WERI-Rb-1 (cell line): ENCODE results near the gene CD8A.

Experiments used
- DNase-seq: peaks from one replicate; pipeline ENCODE4 v3.0.0-alpha.2; 2020
- H3K27ac ChIP-seq: fragments of 250-450 bp; sonication (Bioruptor Pico); 2 replicates; pipeline ENCODE4 v1.5.1; 2020; ENCODE audit warnings: mild to moderate bottlenecking, moderate library complexity
- H3K27me3 ChIP-seq: fragments of 250-450 bp; sonication (Bioruptor Pico); 2 replicates; pipeline ENCODE4 v1.5.1; 2021; ENCODE audit warnings: mild to moderate bottlenecking, low read depth, moderate library complexity; ENCODE audit not compliant: insufficient read depth, severe bottlenecking
- H3K36me3 ChIP-seq: fragments of 250-450 bp; sonication (Bioruptor Pico); 2 replicates; pipeline ENCODE4 v1.5.1; 2020; ENCODE audit warnings: mild to moderate bottlenecking, moderate library complexity
- H3K4me3 ChIP-seq: 2 replicates; pipeline ENCODE4 v1.5.1; 2011; ENCODE audit warnings: low read depth, mild to moderate bottlenecking, control low read depth, low read length
- H3K9me3 ChIP-seq: fragments of 250-450 bp; sonication (Bioruptor Pico); 2 replicates; pipeline ENCODE4 v1.5.1; 2021; ENCODE audit warnings: mild to moderate bottlenecking, moderate library complexity; ENCODE audit not compliant: severe bottlenecking
- TF ChIP-seq, protein P1 (sequence below): IDR thresholded peaks from 2 replicates; pipeline ENCODE4 v1.5.1; 2011; ENCODE audit warnings: low read depth, mild to moderate bottlenecking, control low read depth, inconsistent platforms, low read length

Gene CD8A

DNA sequence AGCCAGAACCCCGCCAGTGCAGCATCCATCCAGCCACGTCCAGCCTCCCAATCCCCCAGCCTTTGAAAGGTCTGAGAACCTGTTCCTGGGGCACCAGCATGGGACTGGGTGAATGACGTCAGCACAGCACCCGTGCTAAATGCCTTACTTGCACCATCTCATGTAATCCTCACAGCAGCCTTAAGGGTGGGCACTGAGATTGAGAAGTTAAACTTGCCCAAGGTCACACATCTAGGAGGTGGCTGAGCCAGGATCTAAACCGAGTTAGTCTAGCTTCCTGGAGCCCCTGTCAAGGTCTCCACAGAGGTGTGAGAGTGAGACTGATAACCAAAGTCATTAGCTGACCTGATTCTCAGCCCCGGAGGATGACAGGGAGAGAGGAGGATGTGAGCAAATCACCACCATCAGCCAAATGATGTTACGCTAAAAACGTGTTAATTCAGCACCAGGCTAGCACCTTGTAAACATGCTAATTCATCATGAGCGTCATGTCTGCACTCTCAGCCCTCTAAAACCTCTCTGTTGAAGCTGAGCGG is 4.6 kb downstream of the CD8A start:
- Histone ChIP-seq H3K9me3 (no peaks in the 10 kb centered on the region), H3K27me3 (peaks cover 24% of the 10 kb centered on the region), H3K4me3 (no peak overlapping the region), H3K27ac (no peak overlapping the region), H3K36me3 (no peaks in the 10 kb centered on the region)
- TF ChIP-seq, protein P1, sequence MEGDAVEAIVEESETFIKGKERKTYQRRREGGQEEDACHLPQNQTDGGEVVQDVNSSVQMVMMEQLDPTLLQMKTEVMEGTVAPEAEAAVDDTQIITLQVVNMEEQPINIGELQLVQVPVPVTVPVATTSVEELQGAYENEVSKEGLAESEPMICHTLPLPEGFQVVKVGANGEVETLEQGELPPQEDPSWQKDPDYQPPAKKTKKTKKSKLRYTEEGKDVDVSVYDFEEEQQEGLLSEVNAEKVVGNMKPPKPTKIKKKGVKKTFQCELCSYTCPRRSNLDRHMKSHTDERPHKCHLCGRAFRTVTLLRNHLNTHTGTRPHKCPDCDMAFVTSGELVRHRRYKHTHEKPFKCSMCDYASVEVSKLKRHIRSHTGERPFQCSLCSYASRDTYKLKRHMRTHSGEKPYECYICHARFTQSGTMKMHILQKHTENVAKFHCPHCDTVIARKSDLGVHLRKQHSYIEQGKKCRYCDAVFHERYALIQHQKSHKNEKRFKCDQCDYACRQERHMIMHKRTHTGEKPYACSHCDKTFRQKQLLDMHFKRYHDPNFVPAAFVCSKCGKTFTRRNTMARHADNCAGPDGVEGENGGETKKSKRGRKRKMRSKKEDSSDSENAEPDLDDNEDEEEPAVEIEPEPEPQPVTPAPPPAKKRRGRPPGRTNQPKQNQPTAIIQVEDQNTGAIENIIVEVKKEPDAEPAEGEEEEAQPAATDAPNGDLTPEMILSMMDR, result no peak
- DNase-seq, result no peak

- Histone ChIP-seq H3K4me3 (no peak overlapping the region), H3K27ac (no peak overlapping the region), H3K36me3 (no peaks in the 10 kb centered on the region), H3K9me3 (no peaks in the 10 kb centered on the region), H3K27me3 (peaks cover 19% of the 10 kb centered on the region)
- TF ChIP-seq, protein P1, result no peak
- no peak for DNase-seq
Measured at GRCh38 chr2:86785456-86785855, 5.3 kb downstream of the CD8A start.

GRCh38 chr2:86783615-86784339 is 6.9 kb downstream of the CD8A start:
- Histone ChIP-seq H3K9me3 (no peaks in the 10 kb centered on the region), H3K4me3 (no peak overlapping the region), H3K27ac (no peak overlapping the region), H3K36me3 (no peaks in the 10 kb centered on the region), H3K27me3 (peaks cover 3% of the 10 kb centered on the region)
- DNase-seq, result no peak
- TF ChIP-seq, protein P1, result no peak

GRCh38 chr2:86782748-86783147 is 8.0 kb downstream of the CD8A start:
- TF ChIP-seq, protein P1, result no peak
- no peak for DNase-seq
- no peaks in the 10 kb centered on the region for H3K9me3 ChIP-seq

GRCh38 chr2:86781363-86781762 is 9.3 kb downstream of the CD8A start:
- no peaks in the 10 kb centered on the region for H3K27me3 ChIP-seq
- H3K36me3 ChIP-seq, result no peaks in the 10 kb centered on the region
- TF ChIP-seq, protein P1, result no peak
- no peak for DNase-seq
- no peak overlapping the region for H3K4me3 ChIP-seq
- no peak overlapping the region for H3K27ac ChIP-seq
- H3K9me3 ChIP-seq, result no peaks in the 10 kb centered on the region

More at GRCh38 chr2:86782748-86783147, 8.0 kb downstream of the CD8A start:
- Histone ChIP-seq H3K27me3 (no peaks in the 10 kb centered on the region), H3K36me3 (no peaks in the 10 kb centered on the region), H3K4me3 (no peak overlapping the region), H3K27ac (no peak overlapping the region)

DNA sequence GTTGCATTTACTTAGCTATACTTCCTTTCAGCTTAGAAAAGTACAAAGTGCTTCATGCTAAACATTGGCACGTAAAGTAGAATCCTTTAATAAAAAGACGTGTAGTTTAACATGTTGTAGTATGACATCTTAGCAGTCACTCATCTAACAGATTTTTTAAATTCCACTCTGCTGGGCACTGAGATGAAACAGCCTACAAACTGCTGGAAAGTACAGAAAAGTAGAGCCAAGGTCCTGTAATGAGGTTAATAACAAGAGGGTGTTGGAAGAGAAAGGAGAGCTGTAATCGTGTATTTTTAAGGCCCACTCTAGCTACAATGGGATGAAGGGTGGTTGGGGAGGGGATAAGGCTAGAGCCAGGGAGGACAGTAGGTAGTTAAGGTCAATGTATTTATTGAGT is 10.7 kb downstream of the CD8A start:
- DNase-seq, result no peak
- no peaks in the 10 kb centered on the region for H3K9me3 ChIP-seq
- no peaks in the 10 kb centered on the region; the same call in 1 of the 2 replicates for H3K36me3 ChIP-seq
- H3K27ac ChIP-seq, result no peak overlapping the region
- no peak overlapping the region for H3K4me3 ChIP-seq
- TF ChIP-seq, protein P1, result no peak
- H3K27me3 ChIP-seq, result no peaks in the 10 kb centered on the region
